A549 (cell line): ENCODE data around the gene ZW10. TPM values are rescaled to one million over a fixed set of nuclear protein-coding genes. Genes with fewer than 3 reads are reported as not detected.

Experiments
- ATAC-seq, 2 experiments: fragments of 200-7000 bp in 1 of 2; fragments of >200 bp in 1 of 2; cut with Nextera tagmentation in 1 of 2; cut with Tn5 transposase in 1 of 2; 3 replicates each; pipeline versions ENCODE4 v1.8.0 to v1.9.1; 2018 to 2020; ENCODE audit warnings: mild to moderate bottlenecking in 1 of 2, moderate library complexity in 1 of 2
- CTCF ChIA-PET: fragments of 300-600 bp; sonication (Branson Sonifier 250); formaldehyde crosslinking; extraction: SDS; loops from one replicate; lab custom pipeline; 2021; ENCODE audit warnings: antibody characterized with exemption, inconsistent platforms; lab: Yijun Ruan, JAX
- POLR2A ChIA-PET: fragments of 350-600 bp; formaldehyde crosslinking; extraction: SDS; loops from one replicate; lab custom pipeline; 2021; ENCODE audit warnings: antibody characterized with exemption, inconsistent platforms; lab: Yijun Ruan, JAX
- DNase-seq, 2 experiments: peaks; one replicate each; pipeline versions ENCODE4 v3.0.0 to v3.0.0-alpha.2; 2011 to 2016; ENCODE audit warnings: low read depth in 1 of 2, low spot score in 1 of 2
- FAIRE-seq: peaks from 2 replicates; lab custom pipeline; 2011; peaks lifted over from hg19 to GRCh38; lab: Jason Lieb, UNC
- H3K27ac ChIP-seq, 2 experiments: fragments of >200 bp; sonication (Bioruptor Twin); formaldehyde crosslinking; 3 replicates each; pipeline ENCODE4 v1.5.1; 2016 to 2017
- H3K4me1 ChIP-seq: fragments of >200 bp; sonication (Bioruptor Twin); formaldehyde crosslinking; 3 replicates; pipeline ENCODE4 v1.6.1; 2016
- H3K4me2 ChIP-seq: fragments of >200 bp; sonication (Bioruptor Twin); formaldehyde crosslinking; 3 replicates; pipeline ENCODE4 v1.6.1; 2016
- H3K4me3 ChIP-seq: fragments of >200 bp; sonication (Bioruptor Twin); formaldehyde crosslinking; 3 replicates; pipeline ENCODE4 v1.5.1; 2016
- H3K9me3 ChIP-seq: fragments of >200 bp; sonication (Bioruptor Twin); formaldehyde crosslinking; 3 replicates; pipeline ENCODE4 v1.6.1; 2016
- BHLHE40 ChIP-seq: IDR thresholded peaks from 2 replicates; pipeline ENCODE4 v1.6.1; 2012; ENCODE audit warnings: low read depth, low read length, inconsistent platforms
- EHMT2 ChIP-seq: fragments of 200-600 bp; sonication (generic); IDR thresholded peaks from 2 replicates; pipeline ENCODE4 v1.6.1; 2016; ENCODE audit warnings: antibody characterized with exemption, low read depth, mild to moderate bottlenecking, moderate library complexity
- HOXB5 ChIP-seq: fragments of 250-450 bp; sonication (Bioruptor Pico); IDR thresholded peaks from 2 replicates; pipeline ENCODE4 v1.5.0; 2020; ENCODE audit warnings: mild to moderate bottlenecking, moderate library complexity
- KDM5A ChIP-seq: fragments of 200-600 bp; sonication (generic); IDR thresholded peaks from 2 replicates; pipeline ENCODE4 v1.6.1; 2016; ENCODE audit warnings: antibody characterized with exemption, mild to moderate bottlenecking
- MAFK ChIP-seq: fragments of 450-650 bp; IDR thresholded peaks from 2 replicates; pipeline ENCODE4 v1.6.1; 2014; ENCODE audit not compliant: partially characterized antibody
- MYC ChIP-seq: IDR thresholded peaks from 2 replicates; pipeline ENCODE4 v1.6.1; 2012; ENCODE audit warnings: mild to moderate bottlenecking, inconsistent platforms, low read length, improper control_type of control experiment, borderline replicate concordance
- NPAS2 ChIP-seq: fragments of 250-450 bp; sonication (Bioruptor Pico); IDR thresholded peaks from 2 replicates; pipeline ENCODE4 v1.8.0; 2022; ENCODE audit warnings: mild to moderate bottlenecking, moderate library complexity, borderline replicate concordance
- POLR2A ChIP-seq: IDR thresholded peaks from 2 replicates; pipeline ENCODE4 v1.6.1; 2012; ENCODE audit warnings: mild to moderate bottlenecking, low read length
- POLR2AphosphoS2 ChIP-seq: conservative IDR thresholded peaks from 2 replicates; pipeline ENCODE4 v1.6.1; 2012; ENCODE audit warnings: low read length, improper control_type of control experiment, inconsistent platforms
- RCOR1 ChIP-seq: fragments of 150-350 bp; IDR thresholded peaks from 2 replicates; pipeline ENCODE4 v1.6.1; 2014; ENCODE audit warnings: antibody characterized with exemption, low read length, low read depth
- SMC3 ChIP-seq: fragments of >200 bp; sonication (Bioruptor Twin); formaldehyde crosslinking; IDR thresholded peaks from 3 replicates; pipeline ENCODE4 v1.6.1; 2018; ENCODE audit warnings: inconsistent platforms
- SREBF2 ChIP-seq: fragments of 450-650 bp; IDR thresholded peaks from 2 replicates; pipeline ENCODE4 v1.6.1; 2014; ENCODE audit warnings: mild to moderate bottlenecking, moderate library complexity
- TP53 ChIP-seq: fragments of 250-450 bp; sonication (Bioruptor Pico); IDR thresholded peaks from 2 replicates; pipeline ENCODE4 v1.5.0; 2021; ENCODE audit warnings: mild to moderate bottlenecking, moderate library complexity
- ZC3H11A ChIP-seq: fragments of 450-650 bp; IDR thresholded peaks from 2 replicates; pipeline ENCODE4 v1.6.1; 2014; ENCODE audit warnings: antibody characterized with exemption, mild to moderate bottlenecking
- WGBS: methylation state at CpG from one replicate; pipeline ENCODE4 v1.1.6; 2017; ENCODE audit errors: missing lambda C conversion rate; 5-methylcytosine and 5-hydroxymethylcytosine counted together
- polyA plus RNA-seq, 4 experiments: library from polyadenylated mRNA; depleted of rRNA in 3 of 4; stranded (reverse); fragments of >200 nt; fragmentation: RNase III in 1 of 4; extraction: RNeasy Plus Mini Kit Qiagen cat#74134 plus additional on column Dnase treatment in 1 of 4; gene quantifications; 2 replicates in 3 of 4; 3 replicates in 1 of 4; pipeline ENCODE4 v1.2.3, GENCODE V29; 2011 to 2017
- TF ChIP-seq, protein P1 (sequence below): fragments of >200 bp; sonication (Bioruptor Twin); formaldehyde crosslinking; IDR thresholded peaks from 3 replicates; pipeline ENCODE4 v1.6.1; 2016
- TF ChIP-seq, protein P2 (sequence below): fragments of >200 bp; sonication (Bioruptor Twin); formaldehyde crosslinking; IDR thresholded peaks from 2 replicates; pipeline ENCODE4 v1.6.1; 2016
- TF ChIP-seq, protein P3 (sequence below): IDR thresholded peaks from 2 replicates; pipeline ENCODE4 v1.6.1; 2012; ENCODE audit warnings: low read depth, borderline replicate concordance
- TF ChIP-seq, protein P4 (sequence below): fragments of 450-650 bp; IDR thresholded peaks from 2 replicates; pipeline ENCODE4 v1.6.1; 2014; ENCODE audit warnings: antibody characterized with exemption
- TF ChIP-seq, protein P5 (sequence below): fragments of 250-450 bp; sonication (Bioruptor Pico); IDR thresholded peaks from 2 replicates; pipeline ENCODE4 v1.5.0; 2020; ENCODE audit warnings: low read depth, mild to moderate bottlenecking, moderate library complexity
- TF ChIP-seq, protein P6 (sequence below): IDR thresholded peaks from 2 replicates; pipeline ENCODE4 v1.6.1; 2012

ZW10 gene
- polyA plus RNA-seq, 2 of the 4 experiments (the other 2 are of a cell fraction), result 12.9 to 13.9 TPM

DNA sequence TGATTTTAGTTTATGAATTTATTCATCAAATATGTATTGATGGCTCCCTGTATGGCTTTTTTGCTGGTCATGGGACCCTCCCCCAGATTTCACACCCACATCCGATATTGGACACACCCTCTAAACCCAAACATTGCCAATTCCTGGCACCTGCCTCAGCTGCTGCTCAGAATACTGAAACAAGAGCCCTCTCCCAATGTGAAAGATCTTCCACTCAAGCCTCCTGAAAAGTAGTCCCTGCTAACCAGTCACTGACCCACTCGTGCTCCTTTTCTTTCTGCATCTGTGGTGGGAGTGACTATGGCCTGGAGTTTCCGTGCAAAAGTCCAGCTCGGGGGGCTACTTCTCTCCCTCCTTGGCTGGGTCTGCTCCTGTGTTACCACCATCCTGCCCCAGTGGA lies 6.0 kb upstream of the ZW10 start, which contains the start of gene CLDN25:
Gene CLDN25 (plus strand): TSS at position 301 of the 400 bp plus-strand sequence. CDS start 0 bp downstream, at position 301.
- H3K4me3 ChIP-seq, result no peak within 1 kb of the TSS
- CTCF ChIA-PET, result interaction anchor here (1.4 kb wide), 1 partner anchor 18 kb away, joined by 3 read pairs; no protein-coding TSS in a partner anchor

DNA sequence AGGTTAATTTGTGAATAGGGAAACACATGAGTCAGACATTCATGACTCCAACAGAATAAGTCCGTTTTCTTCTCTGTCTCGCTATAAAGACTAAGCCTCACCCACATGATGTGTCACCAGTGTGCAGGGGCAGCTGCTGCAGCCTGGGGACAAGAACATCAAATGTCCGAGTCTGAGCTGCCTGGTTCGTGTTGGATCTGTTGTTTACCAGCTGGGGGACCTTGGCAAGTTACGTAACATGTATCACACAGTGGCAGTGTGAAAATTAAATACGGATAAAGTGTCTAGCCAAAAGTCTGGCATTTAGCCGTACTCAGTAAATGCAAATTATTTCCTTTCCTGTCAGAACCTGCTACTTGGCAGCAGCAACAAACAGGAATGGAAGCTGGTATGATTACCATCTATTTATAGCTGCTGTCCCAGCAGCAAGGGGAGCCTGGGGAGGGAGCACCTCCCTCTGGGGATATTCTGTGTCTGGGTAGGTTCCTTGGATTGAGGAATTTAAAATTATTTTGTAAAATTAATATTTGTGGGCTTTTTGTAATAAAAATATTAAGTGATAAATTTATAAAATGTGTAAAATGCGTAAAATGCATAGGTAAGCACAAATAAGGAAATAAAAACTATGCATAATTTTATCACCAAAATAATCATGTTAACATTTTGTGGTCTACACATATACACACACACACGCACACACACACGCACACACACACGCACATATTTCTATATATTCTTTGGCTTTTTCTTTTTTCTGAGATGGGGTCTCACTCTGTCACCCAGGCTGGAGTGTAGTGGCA lies 4.8 kb upstream of the ZW10 start:
- no peak overlapping the region for H3K4me2 ChIP-seq
- no peaks in the 10 kb centered on the region for H3K4me1 ChIP-seq
- ChIA-PET POLR2A (no interaction called here), CTCF (no interaction called here)
- no peak overlapping the region for H3K4me3 ChIP-seq
- no peak for ATAC-seq
- no peaks in the 10 kb centered on the region for H3K9me3 ChIP-seq
- WGBS, result 55% methylated on average over 10 of the region's 11 CpGs
- TF ChIP-seq, protein P1, sequence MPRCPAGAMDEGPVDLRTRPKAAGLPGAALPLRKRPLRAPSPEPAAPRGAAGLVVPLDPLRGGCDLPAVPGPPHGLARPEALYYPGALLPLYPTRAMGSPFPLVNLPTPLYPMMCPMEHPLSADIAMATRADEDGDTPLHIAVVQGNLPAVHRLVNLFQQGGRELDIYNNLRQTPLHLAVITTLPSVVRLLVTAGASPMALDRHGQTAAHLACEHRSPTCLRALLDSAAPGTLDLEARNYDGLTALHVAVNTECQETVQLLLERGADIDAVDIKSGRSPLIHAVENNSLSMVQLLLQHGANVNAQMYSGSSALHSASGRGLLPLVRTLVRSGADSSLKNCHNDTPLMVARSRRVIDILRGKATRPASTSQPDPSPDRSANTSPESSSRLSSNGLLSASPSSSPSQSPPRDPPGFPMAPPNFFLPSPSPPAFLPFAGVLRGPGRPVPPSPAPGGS, result no peak
- TF ChIP-seq MAFK, result peak; percentile 25
- DNase-seq, result no peak
- FAIRE-seq, result no peak
- no peak overlapping the region for H3K27ac ChIP-seq

More for the DNA sequence above, 6.0 kb upstream of the ZW10 start, which contains the start of gene CLDN25:
- DNase-seq (no peak), ATAC-seq (no peak), FAIRE-seq (no peak)
- Histone ChIP-seq H3K4me2 (no peak within 1 kb of the TSS), H3K27ac (no peak within 1 kb of the TSS), H3K9me3 (no peaks in the 10 kb centered on the region), H3K4me1 (no peaks in the 10 kb centered on the region)
- POLR2A ChIA-PET, result no interaction called here
- WGBS, result 32% methylated on average over 4 of the region's 4 CpGs
- TF ChIP-seq, protein P1, result no peak
- TF ChIP-seq, protein P2, sequence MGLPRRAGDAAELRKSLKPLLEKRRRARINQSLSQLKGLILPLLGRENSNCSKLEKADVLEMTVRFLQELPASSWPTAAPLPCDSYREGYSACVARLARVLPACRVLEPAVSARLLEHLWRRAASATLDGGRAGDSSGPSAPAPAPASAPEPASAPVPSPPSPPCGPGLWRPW, result no peak
- TF ChIP-seq ZC3H11A, result no peak
- TF ChIP-seq SREBF2, result no peak
- TF ChIP-seq HOXB5 (CRISPR knock-in tag), result no peak
- no peak for TF ChIP-seq SMC3
- TF ChIP-seq POLR2AphosphoS2, result no peak
- TF ChIP-seq, protein P3, sequence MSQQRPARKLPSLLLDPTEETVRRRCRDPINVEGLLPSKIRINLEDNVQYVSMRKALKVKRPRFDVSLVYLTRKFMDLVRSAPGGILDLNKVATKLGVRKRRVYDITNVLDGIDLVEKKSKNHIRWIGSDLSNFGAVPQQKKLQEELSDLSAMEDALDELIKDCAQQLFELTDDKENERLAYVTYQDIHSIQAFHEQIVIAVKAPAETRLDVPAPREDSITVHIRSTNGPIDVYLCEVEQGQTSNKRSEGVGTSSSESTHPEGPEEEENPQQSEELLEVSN, result no peak
- TF ChIP-seq MYC, result no peak
- no peak for TF ChIP-seq BHLHE40
- TF ChIP-seq EHMT2, result no peak
- TF ChIP-seq NPAS2 (CRISPR knock-in tag), result no peak
- TF ChIP-seq TP53 (CRISPR knock-in tag), result no peak
- TF ChIP-seq, protein P4, sequence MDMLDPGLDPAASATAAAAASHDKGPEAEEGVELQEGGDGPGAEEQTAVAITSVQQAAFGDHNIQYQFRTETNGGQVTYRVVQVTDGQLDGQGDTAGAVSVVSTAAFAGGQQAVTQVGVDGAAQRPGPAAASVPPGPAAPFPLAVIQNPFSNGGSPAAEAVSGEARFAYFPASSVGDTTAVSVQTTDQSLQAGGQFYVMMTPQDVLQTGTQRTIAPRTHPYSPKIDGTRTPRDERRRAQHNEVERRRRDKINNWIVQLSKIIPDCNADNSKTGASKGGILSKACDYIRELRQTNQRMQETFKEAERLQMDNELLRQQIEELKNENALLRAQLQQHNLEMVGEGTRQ, result no peak
- TF ChIP-seq POLR2A, result no peak
- TF ChIP-seq, protein P5, sequence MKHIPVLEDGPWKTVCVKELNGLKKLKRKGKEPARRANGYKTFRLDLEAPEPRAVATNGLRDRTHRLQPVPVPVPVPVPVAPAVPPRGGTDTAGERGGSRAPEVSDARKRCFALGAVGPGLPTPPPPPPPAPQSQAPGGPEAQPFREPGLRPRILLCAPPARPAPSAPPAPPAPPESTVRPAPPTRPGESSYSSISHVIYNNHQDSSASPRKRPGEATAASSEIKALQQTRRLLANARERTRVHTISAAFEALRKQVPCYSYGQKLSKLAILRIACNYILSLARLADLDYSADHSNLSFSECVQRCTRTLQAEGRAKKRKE (CRISPR knock-in tag), result no peak
- TF ChIP-seq, protein P6, sequence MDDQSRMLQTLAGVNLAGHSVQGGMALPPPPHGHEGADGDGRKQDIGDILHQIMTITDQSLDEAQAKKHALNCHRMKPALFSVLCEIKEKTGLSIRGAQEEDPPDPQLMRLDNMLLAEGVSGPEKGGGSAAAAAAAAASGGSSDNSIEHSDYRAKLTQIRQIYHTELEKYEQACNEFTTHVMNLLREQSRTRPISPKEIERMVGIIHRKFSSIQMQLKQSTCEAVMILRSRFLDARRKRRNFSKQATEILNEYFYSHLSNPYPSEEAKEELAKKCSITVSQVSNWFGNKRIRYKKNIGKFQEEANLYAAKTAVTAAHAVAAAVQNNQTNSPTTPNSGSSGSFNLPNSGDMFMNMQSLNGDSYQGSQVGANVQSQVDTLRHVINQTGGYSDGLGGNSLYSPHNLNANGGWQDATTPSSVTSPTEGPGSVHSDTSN, result no peak
- no peak for TF ChIP-seq RCOR1
- no peak for TF ChIP-seq KDM5A
